Measurements from ENCODE around the gene USP5.

GRCh38 chr12:6887460-6887859, 35.5 kb downstream of the USP5 start:
- TF ChIP-seq CTCF (IDR thresholded peaks at IDR 0.05) (no peak), POLR2A (IDR thresholded peaks at IDR 0.05) (no peak)
